ENCODE data around the gene ZDBF2. TPM values are rescaled to one million over a fixed set of nuclear protein-coding genes. Genes with fewer than 3 reads are reported as not detected.

ZDBF2 gene
- total RNA-seq, 4 donors from 2014 or later, result 1.9 to 7.1 (median 5.3) TPM

GRCh38 chr2:206259376-206260187, 14.9 kb upstream of the ZDBF2 start:
- no peak for DNase-seq
- Histone ChIP-seq H3K4me1 (peaks cover 0 to 26% (median 0%) of the 10 kb centered on the region in 3 donors), H3K9me3 (no peaks in the 10 kb centered on the region), H3K27me3 (peaks cover 0 to 100% (median 28%) of the 10 kb centered on the region in 4 donors), H3K4me3 (no peak overlapping the region), H3K27ac (no peak overlapping the region), H3K36me3 (no peaks in the 10 kb centered on the region)
- intact Hi-C loops (cut with DNase I), result loop anchor here (5.0 kb wide), 1 partner anchor 92 kb away; no protein-coding TSS in a partner anchor
- TF ChIP-seq CTCF (IDR thresholded peaks at IDR 0.05) (no peak), POLR2A (IDR thresholded peaks at IDR 0.05) (no peak)
- 37 to 62% methylated on average over 6 to 10 of the region's 10 CpGs for WGBS, 2 donors

GRCh38 chr2:206260188-206261012, 14.1 kb upstream of the ZDBF2 start:
- H3K36me3 ChIP-seq, result no peaks in the 10 kb centered on the region
- 26 to 37% methylated on average over 7 of the region's 7 CpGs for WGBS, 2 donors
- H3K4me3 ChIP-seq, result no peak overlapping the region
- no peak for DNase-seq
- H3K4me1 ChIP-seq, result peaks cover 0 to 26% (median 0%) of the 10 kb centered on the region in 3 donors
- intact Hi-C loops (cut with DNase I), result no loop called here
- H3K27ac ChIP-seq, result no peak overlapping the region
- H3K9me3 ChIP-seq, result no peaks in the 10 kb centered on the region
- H3K27me3 ChIP-seq, result peaks cover 0 to 100% (median 29%) of the 10 kb centered on the region in 4 donors
- peak in 5 of 6 experiments; percentile 38 to 72 (median 57) for TF ChIP-seq CTCF (IDR thresholded peaks at IDR 0.05)
- no peak for TF ChIP-seq POLR2A (IDR thresholded peaks at IDR 0.05)

- Histone ChIP-seq H3K4me3 (no peak overlapping the region), H3K27me3 (peaks cover 0 to 100% (median 24%) of the 10 kb centered on the region in 4 donors), H3K36me3 (no peaks in the 10 kb centered on the region), H3K4me1 (peaks cover 0 to 20% (median 0%) of the 10 kb centered on the region in 3 donors), H3K9me3 (no peaks in the 10 kb centered on the region), H3K27ac (no peak overlapping the region)
- intact Hi-C loops (cut with DNase I), result no loop called here
- 46 to 51% methylated on average over 21 of the region's 21 CpGs for WGBS, 2 donors
- TF ChIP-seq CTCF (IDR thresholded peaks at IDR 0.05) (no peak), POLR2A (IDR thresholded peaks at IDR 0.05) (no peak)
- no peak for DNase-seq
These were observed 10.4 kb upstream of the ZDBF2 start for GRCh38 chr2:206263959-206264603.

- Histone ChIP-seq H3K4me3 (no peak overlapping the region), H3K27ac (no peak overlapping the region), H3K27me3 (peaks cover 0 to 100% (median 20%) of the 10 kb centered on the region in 4 donors), H3K36me3 (no peaks in the 10 kb centered on the region), H3K9me3 (no peaks in the 10 kb centered on the region), H3K4me1 (peaks cover 0 to 9% (median 0%) of the 10 kb centered on the region in 3 donors)
- DNase-seq, result no peak
- 42 to 52% methylated on average over 5 to 10 of the region's 10 CpGs for WGBS, 2 donors
- TF ChIP-seq POLR2A (IDR thresholded peaks at IDR 0.05) (no peak), CTCF (IDR thresholded peaks at IDR 0.05) (no peak)
- intact Hi-C loops (cut with DNase I), result no loop called here
These were observed 8.0 kb upstream of the ZDBF2 start for GRCh38 chr2:206266130-206267125.
